Uterus (tissue), 4 donors: ENCODE results near the gene PF4V1. TPM values are rescaled to one million over a fixed set of nuclear protein-coding genes. Genes with fewer than 3 reads are reported as not detected.

Experiments used
- DNase-seq, 2 donors: peaks; one replicate each; pipeline ENCODE4 v3.0.0-alpha.2; 2019 to 2020
- H3K27ac ChIP-seq, 2 donors: fragments of 200-600 bp; sonication (generic); 1 replicate in 1 of 2; 2 replicates in 1 of 2; pipeline ENCODE4 v1.5.1; 2016 to 2018
- H3K27me3 ChIP-seq, 2 donors: fragments of 200-600 bp; sonication (generic); one replicate each; pipeline ENCODE4 v1.5.1; 2018 to 2019; ENCODE audit warnings: control low read depth in 1 of 2
- H3K36me3 ChIP-seq, 2 donors: fragments of 200-600 bp; sonication (generic); one replicate each; pipeline ENCODE4 v1.5.1; 2019; ENCODE audit warnings: control low read depth in 1 of 2
- H3K4me1 ChIP-seq, 2 donors: fragments of 200-600 bp; sonication (generic); one replicate each; pipeline ENCODE4 v1.5.1; 2018 to 2019; ENCODE audit warnings: control low read depth in 1 of 2
- H3K4me3 ChIP-seq, 2 donors: fragments of 200-600 bp; sonication (generic); 1 replicate in 1 of 2; 2 replicates in 1 of 2; pipeline ENCODE4 v1.5.1; 2018 to 2019; ENCODE audit warnings: mild to moderate bottlenecking in 1 of 2
- H3K9me3 ChIP-seq, 2 donors: fragments of 200-600 bp; sonication (generic); one replicate each; pipeline ENCODE4 v1.5.1; 2019; ENCODE audit warnings: control low read depth in 1 of 2
- POLR2A ChIP-seq, 2 donors: fragments of 450-650 bp; IDR thresholded peaks; one replicate each; pipeline ENCODE4 v1.6.1; 2016; ENCODE audit warnings: antibody characterized with exemption in 2 of 2, mild to moderate bottlenecking in 1 of 2, moderate library complexity in 1 of 2
- intact Hi-C: fragments of 100-400 bp; cut with DNase I; formaldehyde crosslinking; loops from one replicate; pipeline ENCODE4 v1.15.1; 2023; ENCODE audit warnings: low total_unique reads
- total RNA-seq, 4 donors: library from RNA; depleted of rRNA in 3 of 4; stranded (reverse); fragments of >200 nt in 3 of 4; gene quantifications; one replicate each; pipeline versions ENCODE4 v1.1.0 to v1.2.4, GENCODE V29; 2014 to 2023
- TF ChIP-seq, protein P1 (sequence below), 4 experiments: fragments of 200-600 bp in 2 of 4; fragments of 450-650 bp in 2 of 4; sonication (generic) in 2 of 4; IDR thresholded peaks; one replicate each; pipeline ENCODE4 v1.5.1; 2016 to 2019; ENCODE audit warnings: antibody characterized with exemption in 4 of 4, mild to moderate bottlenecking in 2 of 4, moderate library complexity in 1 of 4
- donor health status: DM: yes; HTN: yes; CAD: no.

PF4V1 gene
- total RNA-seq, 4 donors from 2014 or later, result not detected

GRCh38 chr4:73891739-73892405 lies 38.8 kb downstream of the PF4V1 start:
- Histone ChIP-seq H3K27ac (no peak overlapping the region), H3K36me3 (no peaks in the 10 kb centered on the region), H3K9me3 (no peaks in the 10 kb centered on the region), H3K4me3 (no peak overlapping the region), H3K4me1 (no peaks in the 10 kb centered on the region), H3K27me3 (peaks cover 0 to 7% of the 10 kb centered on the region in 2 donors)
- TF ChIP-seq POLR2A (IDR thresholded peaks at IDR 0.05), result no peak
- TF ChIP-seq, protein P1, sequence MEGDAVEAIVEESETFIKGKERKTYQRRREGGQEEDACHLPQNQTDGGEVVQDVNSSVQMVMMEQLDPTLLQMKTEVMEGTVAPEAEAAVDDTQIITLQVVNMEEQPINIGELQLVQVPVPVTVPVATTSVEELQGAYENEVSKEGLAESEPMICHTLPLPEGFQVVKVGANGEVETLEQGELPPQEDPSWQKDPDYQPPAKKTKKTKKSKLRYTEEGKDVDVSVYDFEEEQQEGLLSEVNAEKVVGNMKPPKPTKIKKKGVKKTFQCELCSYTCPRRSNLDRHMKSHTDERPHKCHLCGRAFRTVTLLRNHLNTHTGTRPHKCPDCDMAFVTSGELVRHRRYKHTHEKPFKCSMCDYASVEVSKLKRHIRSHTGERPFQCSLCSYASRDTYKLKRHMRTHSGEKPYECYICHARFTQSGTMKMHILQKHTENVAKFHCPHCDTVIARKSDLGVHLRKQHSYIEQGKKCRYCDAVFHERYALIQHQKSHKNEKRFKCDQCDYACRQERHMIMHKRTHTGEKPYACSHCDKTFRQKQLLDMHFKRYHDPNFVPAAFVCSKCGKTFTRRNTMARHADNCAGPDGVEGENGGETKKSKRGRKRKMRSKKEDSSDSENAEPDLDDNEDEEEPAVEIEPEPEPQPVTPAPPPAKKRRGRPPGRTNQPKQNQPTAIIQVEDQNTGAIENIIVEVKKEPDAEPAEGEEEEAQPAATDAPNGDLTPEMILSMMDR (IDR thresholded peaks at IDR 0.05), result no peak
- intact Hi-C loops, result no loop called here
- no peak for DNase-seq

DNA sequence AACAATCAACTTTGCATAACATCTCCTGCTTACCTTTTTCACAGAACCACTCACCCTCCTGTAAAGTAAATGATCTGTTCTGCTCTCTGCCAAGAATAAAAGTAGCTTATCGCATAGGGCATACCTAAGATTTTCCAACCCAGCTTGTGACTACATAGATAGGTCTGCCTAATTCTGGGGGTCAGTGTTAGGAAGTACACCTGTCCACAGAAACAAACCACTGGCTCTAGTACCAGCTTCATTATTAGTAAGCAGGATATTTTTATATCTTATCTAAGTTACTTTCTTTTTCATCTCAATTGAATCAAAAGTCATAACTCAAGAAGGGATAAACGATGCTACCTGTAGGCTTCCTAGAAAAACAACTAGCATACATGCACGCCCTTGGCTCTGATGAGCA lies 39.9 kb downstream of the PF4V1 start:
- intact Hi-C loops, result no loop called here
- Histone ChIP-seq H3K36me3 (no peaks in the 10 kb centered on the region), H3K4me1 (no peaks in the 10 kb centered on the region), H3K9me3 (no peaks in the 10 kb centered on the region), H3K27ac (no peak overlapping the region), H3K27me3 (peaks cover 0 to 7% of the 10 kb centered on the region in 2 donors), H3K4me3 (no peak overlapping the region)
- no peak for TF ChIP-seq POLR2A (IDR thresholded peaks at IDR 0.05)
- TF ChIP-seq, protein P1 (IDR thresholded peaks at IDR 0.05), result no peak
- DNase-seq, result no peak

- TF ChIP-seq, protein P1 (IDR thresholded peaks at IDR 0.05), result no peak
- no peak for TF ChIP-seq POLR2A (IDR thresholded peaks at IDR 0.05)
- no peaks in the 10 kb centered on the region for H3K36me3 ChIP-seq
- no peak overlapping the region for H3K4me3 ChIP-seq
- H3K9me3 ChIP-seq, result no peaks in the 10 kb centered on the region
- no peak overlapping the region for H3K27ac ChIP-seq
- DNase-seq, result no peak
- H3K4me1 ChIP-seq, result no peaks in the 10 kb centered on the region
- H3K27me3 ChIP-seq, result peaks cover 0 to 7% of the 10 kb centered on the region in 2 donors
- intact Hi-C loops, result no loop called here
Observed at GRCh38 chr4:73894001-73894400, 40.9 kb downstream of the PF4V1 start.

DNA sequence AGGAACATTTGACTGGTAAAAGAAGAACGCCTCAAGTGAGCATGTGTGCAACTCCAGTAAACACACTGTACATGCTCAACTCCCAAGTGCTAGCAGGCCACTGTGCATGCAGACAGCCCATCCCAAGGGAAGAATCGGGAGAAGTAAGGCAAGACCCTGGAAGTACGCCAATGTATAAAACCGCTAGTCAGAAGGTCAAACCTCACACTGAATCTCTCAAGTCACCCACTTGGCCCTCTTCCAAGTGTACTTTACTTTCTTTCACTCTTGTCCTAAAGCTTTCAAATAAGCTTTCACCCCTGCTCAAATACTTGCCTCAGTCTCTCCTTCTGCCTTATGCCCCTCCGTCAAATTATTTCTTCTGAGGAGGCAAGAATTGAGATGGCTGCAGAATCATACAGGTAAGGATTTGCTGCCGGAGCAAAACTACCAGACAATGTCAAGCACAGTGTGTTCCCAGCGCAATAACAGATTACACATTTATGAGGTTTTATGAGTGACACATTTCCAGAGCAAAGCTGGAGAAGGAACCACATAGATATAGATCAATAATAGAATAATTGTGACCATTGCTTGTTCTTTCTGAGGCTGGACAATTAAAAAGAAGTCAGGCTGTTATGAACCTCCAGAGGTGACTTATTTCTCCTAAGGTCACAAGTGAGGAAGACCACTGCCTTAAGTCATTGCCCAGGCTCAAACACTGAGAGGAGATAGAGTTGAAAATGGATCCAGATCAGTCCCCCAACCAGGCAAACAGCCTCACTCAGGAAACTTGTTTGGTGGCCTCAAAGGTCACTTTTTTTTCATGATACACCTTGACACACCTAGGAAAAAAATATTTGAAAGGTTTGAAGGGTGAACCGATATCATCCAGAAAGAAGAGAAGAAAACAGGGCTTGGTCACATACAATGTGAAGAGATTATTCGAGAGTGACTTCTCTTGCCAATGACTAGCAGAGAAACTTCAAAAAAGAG lies 42.4 kb downstream of the PF4V1 start:
- Histone ChIP-seq H3K27me3 (no peaks in the 10 kb centered on the region), H3K4me1 (no peaks in the 10 kb centered on the region), H3K9me3 (no peaks in the 10 kb centered on the region), H3K27ac (no peak overlapping the region), H3K4me3 (no peak overlapping the region), H3K36me3 (no peaks in the 10 kb centered on the region)
- DNase-seq, result no peak
- intact Hi-C loops, result no loop called here
- TF ChIP-seq, protein P1 (IDR thresholded peaks at IDR 0.05), result no peak
- no peak for TF ChIP-seq POLR2A (IDR thresholded peaks at IDR 0.05)

DNA sequence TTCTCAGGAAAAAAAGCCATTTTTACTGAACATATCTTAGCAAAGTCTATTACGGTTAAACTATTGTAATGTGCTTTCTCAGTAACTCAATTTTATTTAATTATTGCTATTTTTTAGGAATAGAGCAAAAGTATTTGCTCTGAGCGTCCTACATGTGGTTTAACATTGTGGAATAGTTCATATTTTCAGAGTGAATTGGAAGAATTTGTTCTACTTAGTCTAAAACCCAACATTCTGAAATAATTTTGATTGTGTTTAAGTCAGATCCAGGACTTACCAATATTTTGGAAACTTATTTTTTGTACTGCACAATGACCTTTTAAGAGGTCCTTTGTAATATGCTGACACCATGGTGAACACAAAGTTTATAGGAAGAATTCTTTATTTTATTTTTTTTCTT lies 43.3 kb downstream of the PF4V1 start:
- intact Hi-C loops, result no loop called here
- Histone ChIP-seq H3K36me3 (no peaks in the 10 kb centered on the region), H3K27ac (no peak overlapping the region), H3K27me3 (no peaks in the 10 kb centered on the region), H3K4me3 (no peak overlapping the region), H3K4me1 (no peaks in the 10 kb centered on the region), H3K9me3 (no peaks in the 10 kb centered on the region)
- TF ChIP-seq, protein P1 (IDR thresholded peaks at IDR 0.05), result no peak
- no peak for TF ChIP-seq POLR2A (IDR thresholded peaks at IDR 0.05)
- no peak for DNase-seq
